Measurements from ENCODE around the gene PAPPA.

PAPPA gene

GRCh38 chr9:116437411-116438370 lies 284.1 kb downstream of the PAPPA start:
- DNase-seq, result no peak

DNA sequence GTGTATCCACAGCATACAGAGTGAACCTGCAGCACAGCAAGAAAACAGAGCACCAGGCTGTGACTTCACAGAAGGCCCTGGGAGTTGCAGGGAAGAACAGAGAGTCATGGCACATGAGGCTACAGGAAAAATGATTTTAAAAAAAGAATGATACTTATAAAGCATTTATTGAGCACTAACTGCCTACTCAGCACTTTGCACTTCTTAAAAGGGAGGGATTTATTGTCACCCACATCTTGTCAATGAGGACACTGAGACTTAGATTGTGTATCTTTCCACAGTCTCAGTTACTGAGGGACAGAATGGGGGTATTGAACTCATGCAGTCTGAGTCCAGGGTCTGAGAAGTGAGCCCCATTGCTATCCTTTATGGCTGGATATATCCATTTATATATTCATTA lies 288.9 kb downstream of the PAPPA start:
- DNase-seq, result no peak

- no peak for DNase-seq
These were observed 294.3 kb downstream of the PAPPA start for GRCh38 chr9:116447934-116448333.

- no peak for DNase-seq
These were observed 294.8 kb downstream of the PAPPA start for GRCh38 chr9:116448431-116448830.

- DNase-seq, result no peak
These were observed 296.4 kb downstream of the PAPPA start for GRCh38 chr9:116449949-116450348.

DNA sequence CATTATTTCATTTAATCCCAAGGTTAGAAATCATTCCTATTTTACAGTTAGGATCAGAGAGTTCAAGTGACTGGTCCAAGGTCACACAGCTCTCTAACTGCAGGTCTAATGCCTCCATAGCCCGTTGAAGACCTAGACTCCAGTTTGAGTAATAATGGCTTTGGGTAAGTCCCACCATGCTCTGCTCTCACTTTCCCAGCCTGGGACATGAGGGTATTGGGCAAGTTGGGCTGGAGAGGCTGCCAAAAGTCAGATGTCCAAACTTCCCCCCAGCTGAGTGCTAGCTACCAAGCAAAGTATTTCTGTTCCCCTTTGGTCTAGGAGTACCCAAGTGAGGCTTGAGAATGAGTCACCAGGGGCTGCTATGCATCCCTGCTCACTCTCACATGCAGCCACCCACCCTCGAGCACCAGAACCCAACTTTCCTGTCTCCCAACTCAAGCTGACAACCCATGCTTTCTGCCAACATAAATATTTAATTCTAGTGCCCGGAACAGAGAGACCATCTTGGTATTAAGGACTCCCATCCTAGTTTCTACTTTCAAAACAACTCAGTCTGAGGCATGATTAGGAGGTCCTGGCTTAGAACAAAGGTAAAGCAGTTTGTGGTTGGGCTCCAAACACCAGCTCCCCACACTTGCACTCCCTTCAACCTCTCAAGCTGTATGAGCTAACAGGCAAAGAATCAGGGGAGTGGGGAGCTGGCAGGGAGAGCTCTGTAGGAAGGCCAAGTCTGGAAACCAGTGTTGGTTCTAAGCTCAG lies 297.0 kb downstream of the PAPPA start:
- no peak for DNase-seq

DNA sequence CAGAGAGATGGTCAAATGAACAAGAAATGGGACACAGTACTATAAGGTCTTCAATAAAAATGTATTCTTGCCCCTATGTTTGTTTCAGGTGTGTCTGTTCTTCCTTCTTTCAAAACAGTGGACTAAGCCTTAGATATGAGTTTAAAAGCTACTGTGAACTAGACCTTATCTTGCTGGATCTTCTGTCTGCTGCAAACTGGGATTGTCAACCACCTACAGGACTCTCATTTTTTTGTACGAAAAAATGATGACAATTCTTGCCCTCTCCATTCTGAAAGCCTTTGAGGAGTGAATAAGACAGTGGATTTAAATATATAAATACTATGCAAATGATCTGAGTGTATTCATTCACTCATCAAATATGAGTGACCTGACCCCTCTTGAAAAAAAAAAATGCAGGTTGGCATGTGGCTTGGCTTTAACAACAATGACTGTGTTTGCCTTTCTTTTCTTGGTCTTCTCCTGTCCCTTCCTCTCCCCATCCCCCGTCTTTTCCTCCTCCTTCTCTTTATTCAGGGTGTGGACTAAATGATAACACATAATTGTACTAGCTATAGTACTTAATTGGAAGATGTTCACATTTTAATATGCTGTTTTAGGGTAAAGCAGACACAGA lies 298.0 kb downstream of the PAPPA start:
- no peak for DNase-seq

Measured in NCI-H187 (cell line).